HCT116 (cell line): ENCODE data around the gene TMEM126A.

Experiments used
- EZH2 ChIP-seq: fragments of 200-600 bp; sonication (generic); IDR thresholded peaks from 2 replicates; pipeline ENCODE4 v1.6.1; 2017; ENCODE audit warnings: antibody characterized with exemption, mixed run types
- POLR2A ChIP-seq: IDR thresholded peaks from 2 replicates; pipeline ENCODE4 v1.7.0; 2011; ENCODE audit warnings: borderline replicate concordance; ENCODE audit not compliant: insufficient read depth, insufficient read length; ENCODE audit errors: extremely low read depth
- POLR2AphosphoS5 ChIP-seq: IDR thresholded peaks from 2 replicates; pipeline ENCODE4 v1.6.1; 2011; ENCODE audit warnings: mild to moderate bottlenecking, low read depth, low read length, moderate library complexity
- SIN3A ChIP-seq: IDR thresholded peaks from 2 replicates; pipeline ENCODE4 v1.6.1; 2012; ENCODE audit warnings: low read depth
- YY1 ChIP-seq: IDR thresholded peaks from 2 replicates; pipeline ENCODE4 v1.6.1; 2011; ENCODE audit warnings: low read length, low read depth, moderate library complexity, mild to moderate bottlenecking; ENCODE audit not compliant: insufficient replicate concordance; ENCODE audit errors: extremely low read depth
- ZFX ChIP-seq: fragments of 450-650 bp; IDR thresholded peaks from 2 replicates; pipeline ENCODE4 v1.6.1; 2017
- ZNF274 ChIP-seq: fragments of 200-500 bp; sonication (Bioruptor generic); IDR thresholded peaks from 2 replicates; pipeline ENCODE4 v1.6.1; 2014; ENCODE audit warnings: mild to moderate bottlenecking, low read depth, low read length, inconsistent platforms
- TF ChIP-seq, protein P1 (sequence below), 3 experiments: fragments of 200-600 bp in 1 of 3; sonication (generic) in 1 of 3; IDR thresholded peaks in 2 of 3; conservative IDR thresholded peaks in 1 of 3; 2 replicates each; pipeline ENCODE4 v1.5.1; 2012 to 2017; ENCODE audit warnings: low read depth in 2 of 3, low read length in 2 of 3, antibody characterized with exemption in 1 of 3, borderline replicate concordance in 1 of 3, control low read depth in 1 of 3, mild to moderate bottlenecking in 1 of 3, mixed read lengths in 1 of 3, mixed run types in 1 of 3, moderate library complexity in 1 of 3; ENCODE audit not compliant: insufficient read depth in 1 of 3
- TF ChIP-seq, protein P2 (sequence below): IDR thresholded peaks from 2 replicates; pipeline ENCODE4 v1.6.1; 2012; ENCODE audit warnings: low read depth

DNA sequence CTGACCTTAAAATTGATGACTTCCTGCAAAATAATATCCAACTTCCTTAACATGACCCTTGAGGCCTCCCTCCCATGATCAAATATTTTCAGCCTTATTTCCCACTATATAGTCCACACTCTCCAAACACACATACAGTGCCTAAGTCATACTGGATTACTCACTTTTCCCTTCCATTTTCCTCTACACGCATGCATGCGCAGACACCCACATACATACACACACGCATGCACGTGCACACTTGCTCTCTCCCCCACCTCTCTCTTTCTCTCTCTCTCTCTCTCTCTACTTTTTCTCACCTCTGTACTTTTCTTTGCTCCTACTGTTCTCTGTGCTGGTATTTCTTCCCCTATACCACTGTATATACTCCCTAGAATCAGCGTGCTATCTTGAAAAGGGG lies 48.7 kb upstream of the TMEM126A start:
- no peak for TF ChIP-seq POLR2AphosphoS5
- TF ChIP-seq, protein P1, sequence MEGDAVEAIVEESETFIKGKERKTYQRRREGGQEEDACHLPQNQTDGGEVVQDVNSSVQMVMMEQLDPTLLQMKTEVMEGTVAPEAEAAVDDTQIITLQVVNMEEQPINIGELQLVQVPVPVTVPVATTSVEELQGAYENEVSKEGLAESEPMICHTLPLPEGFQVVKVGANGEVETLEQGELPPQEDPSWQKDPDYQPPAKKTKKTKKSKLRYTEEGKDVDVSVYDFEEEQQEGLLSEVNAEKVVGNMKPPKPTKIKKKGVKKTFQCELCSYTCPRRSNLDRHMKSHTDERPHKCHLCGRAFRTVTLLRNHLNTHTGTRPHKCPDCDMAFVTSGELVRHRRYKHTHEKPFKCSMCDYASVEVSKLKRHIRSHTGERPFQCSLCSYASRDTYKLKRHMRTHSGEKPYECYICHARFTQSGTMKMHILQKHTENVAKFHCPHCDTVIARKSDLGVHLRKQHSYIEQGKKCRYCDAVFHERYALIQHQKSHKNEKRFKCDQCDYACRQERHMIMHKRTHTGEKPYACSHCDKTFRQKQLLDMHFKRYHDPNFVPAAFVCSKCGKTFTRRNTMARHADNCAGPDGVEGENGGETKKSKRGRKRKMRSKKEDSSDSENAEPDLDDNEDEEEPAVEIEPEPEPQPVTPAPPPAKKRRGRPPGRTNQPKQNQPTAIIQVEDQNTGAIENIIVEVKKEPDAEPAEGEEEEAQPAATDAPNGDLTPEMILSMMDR (IDR thresholded peaks at IDR 0.05 in 2 of 3, conservative IDR thresholded peaks at IDR 0.05 in 1 of 3; ENCODE audit: borderline replicate concordance in 1 of 3, insufficient read depth in 1 of 3, low read depth in 2 of 3, low read length in 2 of 3), result no peak
- TF ChIP-seq POLR2A, result no peak
- TF ChIP-seq ZNF274, result no peak
- no peak for TF ChIP-seq SIN3A
- TF ChIP-seq YY1, result no peak
- TF ChIP-seq EZH2, result no peak
- no peak for TF ChIP-seq ZFX
- TF ChIP-seq, protein P2, sequence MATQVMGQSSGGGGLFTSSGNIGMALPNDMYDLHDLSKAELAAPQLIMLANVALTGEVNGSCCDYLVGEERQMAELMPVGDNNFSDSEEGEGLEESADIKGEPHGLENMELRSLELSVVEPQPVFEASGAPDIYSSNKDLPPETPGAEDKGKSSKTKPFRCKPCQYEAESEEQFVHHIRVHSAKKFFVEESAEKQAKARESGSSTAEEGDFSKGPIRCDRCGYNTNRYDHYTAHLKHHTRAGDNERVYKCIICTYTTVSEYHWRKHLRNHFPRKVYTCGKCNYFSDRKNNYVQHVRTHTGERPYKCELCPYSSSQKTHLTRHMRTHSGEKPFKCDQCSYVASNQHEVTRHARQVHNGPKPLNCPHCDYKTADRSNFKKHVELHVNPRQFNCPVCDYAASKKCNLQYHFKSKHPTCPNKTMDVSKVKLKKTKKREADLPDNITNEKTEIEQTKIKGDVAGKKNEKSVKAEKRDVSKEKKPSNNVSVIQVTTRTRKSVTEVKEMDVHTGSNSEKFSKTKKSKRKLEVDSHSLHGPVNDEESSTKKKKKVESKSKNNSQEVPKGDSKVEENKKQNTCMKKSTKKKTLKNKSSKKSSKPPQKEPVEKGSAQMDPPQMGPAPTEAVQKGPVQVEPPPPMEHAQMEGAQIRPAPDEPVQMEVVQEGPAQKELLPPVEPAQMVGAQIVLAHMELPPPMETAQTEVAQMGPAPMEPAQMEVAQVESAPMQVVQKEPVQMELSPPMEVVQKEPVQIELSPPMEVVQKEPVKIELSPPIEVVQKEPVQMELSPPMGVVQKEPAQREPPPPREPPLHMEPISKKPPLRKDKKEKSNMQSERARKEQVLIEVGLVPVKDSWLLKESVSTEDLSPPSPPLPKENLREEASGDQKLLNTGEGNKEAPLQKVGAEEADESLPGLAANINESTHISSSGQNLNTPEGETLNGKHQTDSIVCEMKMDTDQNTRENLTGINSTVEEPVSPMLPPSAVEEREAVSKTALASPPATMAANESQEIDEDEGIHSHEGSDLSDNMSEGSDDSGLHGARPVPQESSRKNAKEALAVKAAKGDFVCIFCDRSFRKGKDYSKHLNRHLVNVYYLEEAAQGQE, result no peak
